NCI-H226 (cell line): ENCODE data around the gene EXOSC7.
"Not testable (repeated sequence)": the region's sequence is repeated elsewhere in the genome, so short reads cannot be mapped to it uniquely, and the experiment has no call there.

ENCODE experiments used
- DNase-seq: peaks from one replicate; pipeline ENCODE4 v3.0.0-alpha.2; 2015

EXOSC7 gene

DNA sequence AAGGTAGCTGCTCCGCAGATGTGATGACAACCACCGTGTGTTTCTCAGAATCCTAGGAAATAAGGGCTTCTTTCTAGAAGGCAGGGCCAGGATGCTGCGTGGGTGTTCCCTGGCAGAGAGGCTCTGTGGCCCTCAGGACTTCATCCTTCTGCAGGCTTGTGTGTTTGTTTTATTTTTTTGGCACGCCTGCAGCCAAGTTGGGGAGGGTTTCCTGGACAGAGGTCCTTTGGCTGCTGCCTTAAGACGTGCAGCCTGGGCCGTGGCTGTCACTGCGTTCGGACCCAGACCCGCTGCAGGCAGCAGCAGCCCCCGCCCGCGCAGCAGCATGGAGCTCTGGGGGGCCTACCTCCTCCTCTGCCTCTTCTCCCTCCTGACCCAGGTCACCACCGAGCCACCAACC, 50.0 kb downstream of the EXOSC7 start, which contains the start of gene CLEC3B:
Gene CLEC3B, plus strand, starts transcription at position 266 of the 400 bp plus-strand sequence. Its CDS starts 60 bp downstream, at position 326.
- DNase-seq, result no peak

DNA sequence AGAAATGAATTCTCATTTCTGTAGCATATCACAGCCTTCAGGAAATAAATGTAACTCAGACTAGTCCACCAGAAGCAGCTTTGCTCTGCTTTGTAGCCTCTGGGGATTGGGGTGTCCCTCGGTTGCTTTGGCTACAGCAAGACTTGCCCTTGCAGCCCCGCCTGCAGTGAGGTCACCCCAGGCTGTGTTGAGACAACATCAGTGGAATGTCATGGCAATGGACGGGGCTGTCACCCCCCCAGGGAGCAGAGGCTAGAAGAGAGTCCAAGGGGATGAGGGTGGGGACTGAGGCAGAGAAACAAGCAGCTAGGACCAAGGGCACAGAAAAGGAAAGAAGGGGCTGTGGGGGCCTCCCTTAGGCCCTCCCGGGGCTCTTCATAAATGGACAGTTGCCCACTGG, 50.9 kb downstream of the EXOSC7 start:
- no peak for DNase-seq

- no peak for DNase-seq
Observed at GRCh38 chr3:45027441-45027840, 51.4 kb downstream of the EXOSC7 start.

DNA sequence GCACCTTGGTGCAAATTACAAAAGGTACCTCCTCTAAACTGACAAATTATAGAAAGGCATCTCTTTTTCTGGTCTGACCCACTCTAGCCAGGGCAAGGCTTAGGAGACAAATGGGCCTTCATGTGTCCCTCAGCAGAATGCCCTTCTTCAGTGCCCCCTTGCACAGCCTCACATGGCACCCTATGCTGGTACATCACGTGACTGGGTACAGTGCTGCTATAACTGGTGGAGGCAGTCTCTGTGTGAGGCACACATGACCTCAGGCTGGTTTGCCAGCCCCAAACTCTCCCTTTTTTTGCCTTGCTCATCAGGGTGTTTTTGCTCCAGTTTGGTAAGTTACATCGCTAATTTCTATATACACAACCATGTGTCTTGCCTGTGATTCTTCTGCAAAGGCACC, 53.2 kb downstream of the EXOSC7 start:
- DNase-seq, result no peak

GRCh38 chr3:45029661-45030060, 53.6 kb downstream of the EXOSC7 start:
- no peak for DNase-seq

GRCh38 chr3:45031531-45031930, 55.5 kb downstream of the EXOSC7 start:
- DNase-seq, result no peak

DNA sequence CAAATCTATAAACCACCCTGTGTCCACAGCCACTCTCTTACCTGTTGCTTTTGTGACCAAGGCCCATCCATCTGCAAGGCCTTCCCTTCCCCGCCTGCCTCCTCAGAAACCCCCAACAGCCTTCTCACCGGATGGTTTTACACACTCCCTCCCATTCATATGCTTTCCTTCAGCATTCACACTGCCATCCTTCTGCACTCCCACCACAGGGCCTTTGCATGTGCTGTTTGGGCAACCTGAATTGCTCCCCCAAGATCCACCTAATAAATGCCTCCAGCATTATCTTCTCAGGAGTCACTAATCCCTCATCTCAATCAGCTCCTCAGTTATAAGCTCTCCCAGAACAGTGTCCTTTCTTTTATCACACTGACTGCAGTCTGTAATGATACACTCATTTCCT, 56.1 kb downstream of the EXOSC7 start:
- no peak for DNase-seq

DNA sequence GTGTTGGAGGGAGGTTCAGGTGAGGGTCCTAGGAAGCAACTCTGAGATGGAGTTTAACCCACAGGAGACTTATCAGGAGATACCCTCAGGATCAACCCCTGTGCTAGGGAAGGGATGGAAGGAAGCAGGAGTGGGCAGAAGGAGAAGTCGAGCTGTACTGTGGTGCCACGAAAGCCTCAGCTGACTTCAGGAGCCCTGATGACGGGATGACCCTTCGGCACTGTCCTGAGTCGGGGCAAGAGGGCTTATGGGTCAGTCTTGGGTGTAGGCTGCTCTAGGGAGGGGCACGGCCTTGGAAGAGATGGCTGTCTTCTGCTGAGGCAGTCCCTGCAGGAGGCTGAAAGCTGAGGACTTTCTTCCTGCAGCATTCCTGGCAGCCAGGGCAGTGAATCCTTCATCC, 57.7 kb downstream of the EXOSC7 start:
- DNase-seq, result no peak

GRCh38 chr3:45034612-45035252, 58.7 kb downstream of the EXOSC7 start:
- DNase-seq, result no peak

DNA sequence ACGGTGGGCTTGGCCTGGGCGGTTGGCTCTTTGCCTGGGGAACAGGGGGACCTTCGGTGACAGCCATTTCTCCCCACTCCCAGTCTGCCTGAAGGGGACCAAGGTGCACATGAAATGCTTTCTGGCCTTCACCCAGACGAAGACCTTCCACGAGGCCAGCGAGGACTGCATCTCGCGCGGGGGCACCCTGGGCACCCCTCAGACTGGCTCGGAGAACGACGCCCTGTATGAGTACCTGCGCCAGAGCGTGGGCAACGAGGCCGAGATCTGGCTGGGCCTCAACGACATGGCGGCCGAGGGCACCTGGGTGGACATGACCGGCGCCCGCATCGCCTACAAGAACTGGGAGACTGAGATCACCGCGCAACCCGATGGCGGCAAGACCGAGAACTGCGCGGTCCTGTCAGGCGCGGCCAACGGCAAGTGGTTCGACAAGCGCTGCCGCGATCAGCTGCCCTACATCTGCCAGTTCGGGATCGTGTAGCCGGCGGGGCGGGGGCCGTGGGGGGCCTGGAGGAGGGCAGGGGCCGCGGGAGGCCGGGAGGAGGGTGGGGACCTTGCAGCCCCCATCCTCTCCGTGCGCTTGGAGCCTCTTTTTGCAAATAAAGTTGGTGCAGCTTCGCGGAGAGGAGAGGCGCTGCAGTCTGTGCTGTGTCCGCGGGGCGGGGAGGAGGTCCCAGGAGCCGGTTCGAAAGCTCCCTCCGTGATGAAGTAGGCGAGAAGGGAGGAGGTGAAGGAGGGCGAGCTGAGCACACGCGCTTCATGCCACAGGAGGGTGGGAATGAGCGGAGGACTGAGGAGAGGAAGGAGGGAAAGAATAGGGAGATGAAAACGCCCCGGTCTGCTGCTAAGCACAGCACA, 59.6 kb downstream of the EXOSC7 start:
- DNase-seq, result no peak

GRCh38 chr3:45037720-45038455, 61.8 kb downstream of the EXOSC7 start:
- peak; percentile 68 for DNase-seq

DNA sequence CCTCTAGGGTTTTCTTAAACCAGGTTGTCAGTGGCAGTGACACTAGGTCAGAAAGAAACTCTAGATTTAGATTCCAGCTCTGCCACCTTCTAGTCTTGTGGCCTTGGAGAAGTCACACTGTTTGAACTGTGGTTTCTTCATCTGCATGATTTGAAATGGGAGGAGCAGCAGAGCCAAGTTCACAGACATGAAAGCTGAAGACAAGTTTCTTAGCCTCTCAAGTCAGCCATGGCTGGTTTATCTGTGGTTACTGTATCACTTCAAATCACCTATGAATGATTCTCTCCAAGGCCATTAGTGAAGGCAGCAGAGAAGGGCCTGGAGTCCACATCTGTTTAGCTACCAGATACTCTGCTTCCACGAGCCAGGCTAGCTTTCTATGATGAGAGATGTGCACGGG, 65.6 kb downstream of the EXOSC7 start:
- DNase-seq, result no peak

GRCh38 chr3:45042162-45042561, 66.1 kb downstream of the EXOSC7 start:
- DNase-seq, result no peak

- peak; percentile 34 for DNase-seq
Observed at GRCh38 chr3:45043728-45044299, 67.8 kb downstream of the EXOSC7 start.

- no peak for DNase-seq
Observed at GRCh38 chr3:45048244-45048643, 72.2 kb downstream of the EXOSC7 start.

DNA sequence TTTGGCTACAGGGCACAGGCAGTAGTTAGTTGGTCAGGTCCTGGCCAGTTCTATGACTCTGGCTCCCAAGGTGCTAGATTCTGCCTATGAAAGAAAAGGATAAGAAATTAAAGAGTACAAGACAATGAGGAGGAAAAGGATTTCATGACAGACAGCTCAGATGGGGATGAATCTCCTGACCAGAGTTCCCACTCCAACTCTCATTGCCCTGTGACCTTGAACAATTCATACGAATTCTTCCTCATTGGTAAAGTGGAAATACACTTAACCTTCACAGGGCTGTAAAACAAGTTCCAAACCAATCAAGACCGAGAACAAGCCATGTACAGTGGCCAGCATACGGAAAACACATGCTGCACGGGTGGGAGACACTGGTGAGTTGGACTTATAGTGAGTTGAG, 73.8 kb downstream of the EXOSC7 start:
- no peak for DNase-seq

DNA sequence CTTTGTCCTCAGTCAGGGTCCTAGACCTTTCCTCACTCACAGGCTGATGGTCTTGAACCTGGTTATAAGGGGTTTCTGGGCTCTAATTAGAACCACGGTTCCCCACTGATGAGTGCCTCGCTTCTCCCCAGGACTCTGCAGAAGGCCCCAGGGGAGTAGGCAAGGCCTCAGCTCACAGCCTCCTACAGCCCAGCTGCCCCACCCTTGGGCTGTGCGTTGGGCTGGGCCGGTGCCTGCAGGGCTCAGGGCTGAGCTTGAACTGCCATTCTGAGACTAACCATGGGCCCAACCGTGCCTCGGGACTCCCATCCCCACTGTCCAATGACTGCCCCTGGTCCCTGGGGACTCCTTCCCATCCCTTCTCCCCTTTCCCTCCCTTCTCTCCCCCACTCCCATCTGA, 75.6 kb downstream of the EXOSC7 start:
- no peak for DNase-seq

DNA sequence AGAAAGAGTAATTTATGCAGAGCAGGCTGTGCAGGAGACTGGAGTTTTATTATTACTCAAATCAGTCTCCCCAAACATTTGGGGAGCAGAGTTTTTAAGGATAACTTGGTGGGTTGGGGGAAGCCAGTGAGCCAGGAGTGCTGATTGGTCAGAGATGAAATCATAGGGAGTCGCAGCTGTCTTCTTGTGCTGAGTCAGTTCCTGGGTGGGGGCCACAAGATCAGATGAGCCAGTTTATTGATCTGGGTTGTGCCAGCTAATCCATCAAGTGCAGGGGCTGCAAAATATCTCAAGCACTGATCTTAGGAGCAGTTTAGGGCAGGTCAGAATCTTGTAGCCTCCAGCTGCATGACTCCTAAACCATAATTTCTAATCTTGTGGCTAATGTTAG, 77.8 kb downstream of the EXOSC7 start:
- not testable (repeated sequence) for DNase-seq

- no peak for DNase-seq
Observed at GRCh38 chr3:45054196-45054857, 78.3 kb downstream of the EXOSC7 start.

- DNase-seq, result peak; percentile 46
Observed at GRCh38 chr3:45055032-45055410, 79.0 kb downstream of the EXOSC7 start.

GRCh38 chr3:45055411-45056143, 79.5 kb downstream of the EXOSC7 start:
- peak; percentile 62 for DNase-seq
